Endodermal cell (in vitro differentiated cells): ENCODE measurements around the gene OR4D6. TPM values are rescaled to one million over a fixed set of nuclear protein-coding genes. Genes with fewer than 3 reads are reported as not detected.

Source experiments
- DNase-seq: peaks from one replicate; pipeline ENCODE4 v3.0.0-alpha.2; 2017
- H3K27ac ChIP-seq: 2 replicates; pipeline ENCODE4 v1.5.1; 2013; ENCODE audit warnings: mild to moderate bottlenecking, low read depth, low read length, moderate library complexity
- H3K27me3 ChIP-seq: 2 replicates; pipeline ENCODE4 v1.6.1; 2013; ENCODE audit warnings: mild to moderate bottlenecking, low read length, moderate library complexity; ENCODE audit not compliant: insufficient read depth, control insufficient read depth, poor library complexity, severe bottlenecking
- H3K36me3 ChIP-seq: 2 replicates; pipeline ENCODE4 v1.7.0; 2013; ENCODE audit warnings: mild to moderate bottlenecking, low read length, moderate library complexity; ENCODE audit not compliant: control insufficient read depth, insufficient read depth
- H3K4me1 ChIP-seq: one replicate; pipeline ENCODE4 v1.7.0; 2013; ENCODE audit warnings: low read length; ENCODE audit not compliant: control insufficient read depth, insufficient read depth
- H3K4me3 ChIP-seq: 2 replicates; pipeline ENCODE4 v1.5.1; 2013; ENCODE audit warnings: mild to moderate bottlenecking, low read length, moderate library complexity
- H3K9ac ChIP-seq: 2 replicates; pipeline ENCODE4 v1.6.1; 2013; ENCODE audit warnings: mild to moderate bottlenecking, low read length, moderate library complexity; ENCODE audit not compliant: poor library complexity, severe bottlenecking; ENCODE audit errors: extremely low read depth
- H3K9me3 ChIP-seq: 2 replicates; pipeline ENCODE4 v1.6.1; 2013; ENCODE audit warnings: mild to moderate bottlenecking, low read length, moderate library complexity; ENCODE audit not compliant: control insufficient read depth
- H3K27ac Mint-ChIP-seq: 2 replicates; pipeline ENCODE4 v1.8.0; 2020; ENCODE audit warnings: mixed read lengths
- H3K27me3 Mint-ChIP-seq: 2 replicates; pipeline ENCODE4 v1.8.0; 2021; ENCODE audit warnings: mild to moderate bottlenecking, mixed read lengths; ENCODE audit not compliant: insufficient read depth
- H3K36me3 Mint-ChIP-seq: 2 replicates; pipeline ENCODE4 v1.8.0; 2020; ENCODE audit warnings: low read depth, mixed read lengths
- H3K4me1 Mint-ChIP-seq: 2 replicates; pipeline ENCODE4 v1.8.0; 2020; ENCODE audit warnings: mixed read lengths
- H3K4me3 Mint-ChIP-seq: 2 replicates; pipeline ENCODE4 v1.8.0; 2020; ENCODE audit warnings: mild to moderate bottlenecking, moderate library complexity, mixed read lengths
- H3K9me3 Mint-ChIP-seq: 2 replicates; pipeline ENCODE4 v1.8.0; 2020; ENCODE audit warnings: mild to moderate bottlenecking, mixed read lengths
- CTCF ChIP-seq: fragments of 200-600 bp; sonication (generic); conservative IDR thresholded peaks from 2 replicates; pipeline ENCODE4 v1.5.0; 2021; ENCODE audit warnings: antibody characterized with exemption, mild to moderate bottlenecking
- WGBS, 2 experiments: methylation state at CpG; one replicate each; pipeline versions ENCODE4 v1.1.5 to v1.1.7; 2013; ENCODE audit warnings: missing lambda C conversion rate in 2 of 2, mixed read lengths in 1 of 2; ENCODE audit not compliant: insufficient coverage in 1 of 2, insufficient read length in 1 of 2; 5-methylcytosine and 5-hydroxymethylcytosine counted together
- long read RNA-seq, 4 experiments: library from polyadenylated mRNA in 2 of 4; library from RNA in 1 of 4; library from capped mRNA in 1 of 4; stranded (forward) in 3 of 4; unstranded in 1 of 4; transcript quantifications; one replicate each; pipeline ENCODE4 v2.0.0, GENCODE V29; 2020 to 2021; ENCODE audit warnings: inconsistent platforms in 1 of 4
- polyA plus RNA-seq, 2 experiments: library from polyadenylated mRNA; stranded (reverse); fragments of 50-300 nt; gene quantifications; one replicate each; pipeline ENCODE4 v1.2.3, GENCODE V29; 2013
- total RNA-seq, 2 donors: library from RNA; stranded (reverse); fragmentation: NEBNext Ultra II Directional in 1 of 2; extraction: Animal tissue kit (Norgen Biotek cat#: 25700) in 1 of 2; gene quantifications; 2 replicates in 1 of 2; 3 replicates in 1 of 2; pipeline ENCODE4 v1.2.1, GENCODE V29; 2021

Gene OR4D6
- total RNA-seq = not detected
- polyA plus RNA-seq (2013, experiment 1 of 2) = not detected
- not detected for polyA plus RNA-seq (2013, experiment 2 of 2)
- long read RNA-seq, experiment 1 = 0 reads
- long read RNA-seq, experiment 2 = 0 reads
- long read RNA-seq, experiment 3 = 0 reads
- long read RNA-seq, experiment 4 = 0 reads

DNA sequence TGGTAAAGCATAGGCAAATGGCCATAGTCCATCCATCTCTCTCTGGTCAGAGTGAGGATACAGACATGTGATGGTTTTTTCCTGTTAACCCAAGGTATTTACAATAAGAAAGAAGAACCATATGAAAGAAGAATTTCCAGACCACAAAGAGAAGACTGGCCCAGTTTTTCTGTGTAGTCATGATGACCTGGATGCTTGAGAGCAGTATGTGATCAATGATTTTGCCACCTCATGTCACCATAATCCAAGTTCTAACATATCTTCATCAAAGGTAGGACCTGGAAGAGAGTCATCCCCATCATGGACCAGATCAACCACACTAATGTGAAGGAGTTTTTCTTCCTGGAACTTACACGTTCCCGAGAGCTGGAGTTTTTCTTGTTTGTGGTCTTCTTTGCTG is at the start of gene OR4D6:
OR4D6 (plus strand) TSS at position 301 of the 400 bp plus-strand sequence; CDS start at position 301, 0 bp downstream.
- H3K27ac Mint-ChIP-seq = no peak within 1 kb of the TSS
- 53% methylated on average over 2 of the region's 2 CpGs; no CpG with 5 or more reads in 1 of the 2 experiments for WGBS, 2 experiments
- Histone ChIP-seq H3K36me3 (no peaks in the 10 kb centered on the region), H3K9me3 (no peaks in the 10 kb centered on the region), H3K9ac (no peak within 1 kb of the TSS), H3K27ac (no peak within 1 kb of the TSS), H3K4me3 (no peak within 1 kb of the TSS), H3K27me3 (no peaks in the 10 kb centered on the region), H3K4me1 (no peaks in the 10 kb centered on the region)
- no peaks in the 10 kb centered on the region for H3K4me1 Mint-ChIP-seq
- H3K27me3 Mint-ChIP-seq = no peaks in the 10 kb centered on the region
- H3K4me3 Mint-ChIP-seq = no peak within 1 kb of the TSS
- H3K9me3 Mint-ChIP-seq = no peaks in the 10 kb centered on the region
- no peak for TF ChIP-seq CTCF
- no peak for DNase-seq
- no peaks in the 10 kb centered on the region for H3K36me3 Mint-ChIP-seq

- DNase-seq = no peak
- 80 to 81% methylated on average over 1 to 2 of the region's 2 CpGs for WGBS, 2 experiments
- Histone ChIP-seq H3K9ac (no peak overlapping the region), H3K9me3 (peaks cover 23% of the 10 kb centered on the region), H3K4me3 (no peak overlapping the region), H3K27me3 (no peaks in the 10 kb centered on the region), H3K27ac (no peak overlapping the region), H3K36me3 (no peaks in the 10 kb centered on the region), H3K4me1 (no peaks in the 10 kb centered on the region)
- peaks cover 41% of the 10 kb centered on the region for H3K9me3 Mint-ChIP-seq
- TF ChIP-seq CTCF = no peak
- no peaks in the 10 kb centered on the region for H3K4me1 Mint-ChIP-seq
- H3K36me3 Mint-ChIP-seq = no peaks in the 10 kb centered on the region
- H3K27ac Mint-ChIP-seq = no peak overlapping the region
- no peak overlapping the region for H3K4me3 Mint-ChIP-seq
- no peaks in the 10 kb centered on the region for H3K27me3 Mint-ChIP-seq
Measured at GRCh38 chr11:59413646-59414045, 43.1 kb upstream of the OR4D6 start.

DNA sequence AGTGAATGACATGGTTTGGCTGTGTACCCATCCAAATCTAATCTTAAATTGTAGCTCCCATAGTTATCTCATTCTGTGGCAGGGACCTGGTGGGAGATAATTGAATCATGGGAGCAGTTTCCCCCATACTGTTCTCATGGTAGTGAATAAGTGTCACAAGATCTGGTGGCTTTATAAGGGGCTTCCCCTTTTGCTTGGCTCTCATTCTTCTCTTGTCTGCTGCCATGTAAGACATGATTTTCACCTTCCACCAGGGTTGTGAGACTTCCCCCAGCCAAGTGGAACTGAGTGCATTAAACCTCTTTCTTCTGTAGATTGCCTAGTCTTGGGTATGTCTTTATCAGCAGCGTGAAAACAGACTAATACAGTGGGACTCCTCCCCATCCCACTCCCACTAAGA is 41.6 kb upstream of the OR4D6 start:
- no peak for DNase-seq
- 81% methylated on average over 1 of the region's 1 CpG; no CpG with 5 or more reads in 1 of the 2 experiments for WGBS, 2 experiments
- H3K4me3 Mint-ChIP-seq = no peak overlapping the region
- H3K27me3 ChIP-seq = no peaks in the 10 kb centered on the region
- no peak for TF ChIP-seq CTCF
- H3K4me3 ChIP-seq = no peak overlapping the region
- H3K4me1 ChIP-seq = no peaks in the 10 kb centered on the region
- no peak overlapping the region for H3K27ac ChIP-seq
- no peak overlapping the region for H3K9ac ChIP-seq
- H3K36me3 Mint-ChIP-seq = no peaks in the 10 kb centered on the region
- H3K27ac Mint-ChIP-seq = no peak overlapping the region
- H3K4me1 Mint-ChIP-seq = peaks cover 14% of the 10 kb centered on the region
- no peaks in the 10 kb centered on the region for H3K27me3 Mint-ChIP-seq
- peaks cover 11% of the 10 kb centered on the region for H3K9me3 ChIP-seq
- H3K36me3 ChIP-seq = no peaks in the 10 kb centered on the region
- H3K9me3 Mint-ChIP-seq = peaks cover 27% of the 10 kb centered on the region
